K562 (cell line): ENCODE results near the gene TAPBPL.
"Not testable (repeated sequence)": the region's sequence is repeated elsewhere in the genome, so short reads cannot be mapped to it uniquely, and the experiment has no call there.

ENCODE experiments used
- BHLHE40 ChIP-seq: IDR thresholded peaks from 2 replicates; pipeline ENCODE4 v1.6.1; 2011; ENCODE audit warnings: low read length, improper control_type of control experiment
- CBX2 ChIP-seq: fragments of 200-600 bp; sonication (generic); IDR thresholded peaks from one replicate; pipeline ENCODE4 v1.6.1; 2012; ENCODE audit warnings: mild to moderate bottlenecking, low read length, inconsistent platforms; ENCODE audit not compliant: insufficient read depth, poor library complexity, severe bottlenecking
- CBX5 ChIP-seq: IDR thresholded peaks from 2 replicates; pipeline ENCODE4 v1.6.1; 2014; ENCODE audit warnings: low read depth, borderline replicate concordance
- CTBP1 ChIP-seq: fragments of 450-650 bp; IDR thresholded peaks from 2 replicates; pipeline ENCODE4 v1.6.1; 2016; ENCODE audit warnings: borderline replicate concordance
- CTCF ChIP-seq, 3 experiments: IDR thresholded peaks in 2 of 3; conservative IDR thresholded peaks in 1 of 3; 2 replicates each; pipeline ENCODE4 v1.5.1; 2011 to 2012; ENCODE audit warnings: low read length in 3 of 3, mild to moderate bottlenecking in 3 of 3, control low read depth in 2 of 3, improper control_type of control experiment in 1 of 3, inconsistent platforms in 1 of 3, low read depth in 1 of 3, mixed read lengths in 1 of 3, moderate library complexity in 1 of 3; ENCODE audit not compliant: insufficient read depth in 2 of 3
- EP300 ChIP-seq: IDR thresholded peaks from 2 replicates; pipeline ENCODE4 v1.6.1; 2012; ENCODE audit warnings: low read length, improper control_type of control experiment
- ETV6 ChIP-seq, 3 experiments: fragments of 150-350 bp in 1 of 3; sonication (generic) in 1 of 3; formaldehyde crosslinking in 1 of 3; IDR thresholded peaks; 2 replicates each; pipeline versions ENCODE4 v1.6.1 to v1.8.0; 2014 to 2022; ENCODE audit warnings: borderline replicate concordance in 2 of 3, low read depth in 2 of 3, antibody characterized with exemption in 1 of 3, low read length in 1 of 3, mild to moderate bottlenecking in 1 of 3, missing genetic modification reagents in 1 of 3
- FOXA1 ChIP-seq: fragments of 450-650 bp; IDR thresholded peaks from 2 replicates; pipeline ENCODE4 v1.6.1; 2016; ENCODE audit warnings: mild to moderate bottlenecking, borderline replicate concordance
- MTA3 ChIP-seq: fragments of 450-650 bp; formaldehyde crosslinking; IDR thresholded peaks from 2 replicates; pipeline ENCODE4 v1.6.1; 2017; ENCODE audit warnings: mild to moderate bottlenecking, borderline replicate concordance
- RFX5 ChIP-seq: IDR thresholded peaks from 2 replicates; pipeline ENCODE4 v1.6.1; 2011; ENCODE audit warnings: low read depth, mild to moderate bottlenecking, improper control_type of control experiment, low read length
- SIX5 ChIP-seq, 2 experiments: IDR thresholded peaks; 2 replicates each; pipeline ENCODE4 v1.6.1; 2011; ENCODE audit warnings: low read length in 2 of 2, borderline replicate concordance in 1 of 2, low read depth in 1 of 2, mild to moderate bottlenecking in 1 of 2, moderate library complexity in 1 of 2; ENCODE audit not compliant: insufficient read depth in 1 of 2
- YY1 ChIP-seq, 3 experiments: IDR thresholded peaks; 2 replicates each; pipeline ENCODE4 v1.6.1; 2011; ENCODE audit warnings: low read length in 2 of 3, mild to moderate bottlenecking in 2 of 3, moderate library complexity in 2 of 3, borderline replicate concordance in 1 of 3, control low read depth in 1 of 3, low read depth in 1 of 3; ENCODE audit not compliant: insufficient read depth in 3 of 3, insufficient replicate concordance in 2 of 3, control insufficient read depth in 1 of 3, insufficient read length in 1 of 3; ENCODE audit errors: extremely low read depth in 1 of 3
- ZNF274 ChIP-seq: IDR thresholded peaks from 2 replicates; pipeline ENCODE4 v1.6.1; 2011; ENCODE audit warnings: low read depth, mild to moderate bottlenecking, low read length, moderate library complexity, borderline replicate concordance
- ZNF282 ChIP-seq: sonication (generic); formaldehyde crosslinking; IDR thresholded peaks from 2 replicates; pipeline ENCODE4 v1.8.1; 2023; ENCODE audit warnings: missing genetic modification reagents

DNA sequence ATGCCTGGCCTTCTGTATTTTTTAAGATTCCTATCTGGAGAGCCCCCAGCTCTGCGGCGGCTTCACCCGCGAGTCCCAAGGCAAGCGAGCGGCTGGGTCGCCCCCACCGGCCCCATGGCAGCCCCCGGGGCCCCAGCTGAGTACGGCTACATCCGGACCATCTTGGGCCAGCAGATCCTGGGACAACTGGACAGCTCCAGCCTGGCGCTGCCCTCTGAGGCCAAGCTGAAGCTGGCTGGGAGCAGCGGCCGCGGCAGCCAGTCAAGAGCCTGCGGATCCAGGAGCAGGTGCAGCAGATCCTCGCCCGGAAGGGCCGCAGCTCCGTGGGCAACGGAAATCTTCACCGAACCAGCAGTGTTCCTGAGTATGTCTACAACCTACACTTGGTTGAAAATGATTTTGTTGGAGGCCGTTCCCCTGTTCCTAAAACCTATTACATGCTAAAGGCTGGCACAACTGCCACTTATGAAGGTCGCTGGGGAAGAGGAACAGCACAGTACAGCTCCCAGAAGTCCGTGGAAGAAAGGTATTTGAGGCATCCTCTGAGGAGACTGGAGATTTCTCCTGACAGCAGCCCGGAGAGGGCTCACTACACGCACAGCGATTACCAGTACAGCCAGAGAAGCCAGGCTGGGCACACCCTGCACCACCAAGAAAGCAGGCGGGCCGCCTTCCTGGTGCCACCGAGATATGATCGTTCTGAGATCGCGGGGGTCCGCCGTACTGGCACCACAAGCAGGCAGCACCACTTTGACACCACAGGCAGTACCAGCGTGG is 25.9 kb downstream of the TAPBPL start:
- not testable (repeated sequence) for TF ChIP-seq CTCF (IDR thresholded peaks at IDR 0.05 in 2 of 3, conservative IDR thresholded peaks at IDR 0.05 in 1 of 3; ENCODE audit: insufficient read depth in 2 of 3, low read depth in 1 of 3, low read length in 3 of 3); SIX5 (IDR thresholded peaks at IDR 0.05; ENCODE audit: borderline replicate concordance in 1 of 2, insufficient read depth in 1 of 2, low read depth in 1 of 2, low read length in 2 of 2); CBX5; EP300; BHLHE40; CTBP1; FOXA1; RFX5; MTA3; ETV6 (IDR thresholded peaks at IDR 0.05; ENCODE audit: borderline replicate concordance in 1 of 2, low read depth in 2 of 2, low read length in 1 of 2); ETV6 (CRISPR knock-in tag; IDR thresholded peaks at IDR 0.05; ENCODE audit: borderline replicate concordance); CBX2; YY1 (IDR thresholded peaks at IDR 0.05; ENCODE audit: borderline replicate concordance in 1 of 3, control insufficient read depth in 1 of 3, extremely low read depth in 1 of 3, insufficient read depth in 3 of 3, insufficient read length in 1 of 3, insufficient replicate concordance in 2 of 3, low read depth in 1 of 3, low read length in 2 of 3); ZNF282; ZNF274
